GM21360 (cell line): ENCODE measurements around the gene EXD3.
A peak's percentile ranks its signal among the peaks of the same experiment; 100 is the strongest.
"Not testable (repeated sequence)": the region's sequence is repeated elsewhere in the genome, so short reads cannot be mapped to it uniquely, and the experiment has no call there.

Experiments
- ATAC-seq: cut with Tn5 transposase; IDR thresholded peaks from one replicate; pipeline ENCODE4 v1.9.1; 2021; ENCODE audit warnings: mild to moderate bottlenecking, moderate library complexity; ENCODE audit not compliant: unreplicated experiment

The EXD3 gene, protein sequence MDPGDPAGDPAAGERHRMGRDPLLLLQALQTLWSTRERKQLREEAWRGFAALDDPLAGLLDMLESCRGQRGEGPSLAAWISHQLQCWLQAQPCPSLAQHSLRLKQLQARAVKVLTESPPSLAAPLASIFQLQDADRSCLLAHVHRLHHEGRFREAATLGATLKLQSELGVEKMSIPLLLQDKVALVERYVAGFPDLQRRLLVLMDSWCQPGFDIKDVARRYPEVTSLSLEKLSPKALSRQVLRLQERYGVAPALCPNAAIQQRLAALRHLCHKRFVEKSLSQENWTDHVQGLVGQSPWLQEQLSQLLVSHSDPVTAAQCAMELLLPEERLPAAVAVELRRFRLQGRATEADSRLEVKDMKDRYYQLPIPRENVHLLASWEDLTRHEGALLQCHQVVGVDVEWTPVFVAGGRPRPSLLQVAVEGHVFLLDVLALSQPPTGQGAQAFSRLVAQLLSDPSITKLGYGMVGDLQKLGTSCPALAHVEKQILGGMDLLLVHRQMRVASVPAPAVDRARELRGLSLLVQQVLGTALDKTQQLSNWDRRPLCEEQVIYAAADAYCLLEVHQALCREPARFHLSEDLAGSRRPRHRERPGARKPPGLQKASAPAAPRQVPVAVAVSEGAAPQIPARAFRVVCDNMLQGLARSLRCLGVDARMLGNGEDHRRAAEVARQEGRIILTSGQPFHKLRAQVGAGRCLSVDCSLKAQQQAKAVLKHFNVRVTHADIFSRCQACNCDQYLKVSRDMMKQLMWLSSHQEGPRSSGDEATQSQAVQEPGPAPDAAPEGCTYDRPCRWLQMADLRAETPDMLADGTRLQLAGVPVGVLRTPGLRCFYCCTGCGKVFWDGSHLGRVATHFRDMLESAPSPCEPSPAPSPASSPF

DNA sequence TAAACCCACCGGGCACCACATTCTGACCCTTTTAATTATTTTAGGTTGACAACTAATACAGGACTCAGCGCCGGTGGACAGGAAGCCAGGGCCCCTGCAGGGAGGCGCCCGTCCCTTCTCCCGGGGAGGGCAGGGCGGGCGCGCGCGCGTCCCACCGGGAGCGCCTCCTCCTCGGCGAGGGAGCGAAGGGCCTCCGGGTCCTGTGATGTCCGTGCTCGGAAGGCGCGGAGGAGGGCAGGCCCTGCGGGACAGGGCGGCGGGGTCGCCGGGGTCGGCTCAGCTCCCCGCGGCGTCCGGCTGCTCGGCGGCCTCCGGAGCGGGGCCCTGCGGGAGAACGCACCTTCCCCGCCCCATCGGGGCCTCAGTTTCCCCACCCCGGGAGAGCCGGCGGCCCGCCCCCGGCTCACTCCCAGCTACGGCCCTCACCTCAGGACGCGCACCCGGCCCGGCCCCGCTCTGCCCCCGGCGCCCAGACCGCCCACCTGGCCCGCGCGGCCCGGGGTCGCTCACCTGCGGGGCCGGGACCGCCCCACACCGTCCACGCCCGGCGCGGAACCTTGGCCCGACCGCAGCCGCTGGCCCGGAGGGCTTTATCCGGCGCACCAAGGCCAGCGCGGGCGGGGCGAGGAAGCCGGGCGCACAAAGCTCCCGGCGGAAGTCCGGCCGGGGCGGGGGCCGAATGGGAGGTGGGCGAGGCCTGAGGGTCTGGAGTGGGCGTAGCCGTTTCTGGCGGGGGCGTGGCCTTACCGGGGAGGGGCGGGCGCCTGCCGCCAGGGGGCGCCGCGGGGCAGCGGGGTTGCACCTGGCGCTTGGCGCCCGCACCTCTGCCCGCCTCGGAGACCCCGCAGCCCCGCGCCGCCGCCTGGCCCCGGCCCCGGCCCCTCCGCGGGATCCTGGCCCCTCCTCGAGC lies at the start of gene EXD3, which contains the start of gene NOXA1:
TSS of gene EXD3 (minus strand) at position 559 of the 910 bp plus-strand sequence. CDS start 27,805 bp downstream, outside the sequence.
TSS of gene NOXA1 (plus strand) at position 790 of the 910 bp plus-strand sequence. CDS start 137 bp downstream, outside the sequence.
- peak; percentile 80 for ATAC-seq

DNA sequence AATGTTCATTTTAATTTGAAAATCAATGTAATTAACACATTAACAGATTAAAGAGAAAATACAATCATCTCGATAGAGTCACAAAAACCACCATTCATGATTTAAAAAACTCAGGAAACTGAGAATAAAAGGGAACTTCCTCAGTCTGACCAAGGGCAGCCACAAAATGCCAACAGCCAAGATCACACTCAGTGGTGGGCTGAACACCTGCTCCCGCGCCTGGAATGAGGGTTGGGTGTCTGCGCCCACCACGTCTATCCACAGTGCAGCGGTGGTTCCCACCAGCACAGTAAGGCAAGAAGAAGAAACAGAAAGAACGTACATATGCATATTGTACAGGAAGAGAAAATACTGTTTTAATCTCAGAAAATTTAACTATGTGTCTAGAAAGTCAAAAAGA lies 47.8 kb upstream of the EXD3 start:
- no peak for ATAC-seq

DNA sequence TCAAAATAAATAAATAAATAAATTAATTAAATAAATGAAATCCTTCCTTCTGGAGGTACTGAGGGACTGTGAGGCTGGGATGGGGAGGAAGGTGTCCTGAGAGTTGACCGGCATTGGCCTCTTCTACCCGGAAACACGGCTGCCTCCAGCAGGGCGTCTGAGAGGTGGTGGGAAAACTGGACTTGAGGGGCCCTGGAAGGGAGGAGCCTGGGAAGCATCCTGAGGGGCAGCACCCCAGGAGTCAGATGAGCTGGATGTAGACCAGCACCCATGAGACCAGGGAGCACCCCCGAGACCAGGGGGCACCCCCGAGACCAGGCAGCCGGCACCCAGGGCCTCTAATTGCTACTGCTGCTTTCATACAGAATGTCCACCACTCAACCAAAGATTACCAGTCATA lies 44.9 kb upstream of the EXD3 start:
- no peak for ATAC-seq

DNA sequence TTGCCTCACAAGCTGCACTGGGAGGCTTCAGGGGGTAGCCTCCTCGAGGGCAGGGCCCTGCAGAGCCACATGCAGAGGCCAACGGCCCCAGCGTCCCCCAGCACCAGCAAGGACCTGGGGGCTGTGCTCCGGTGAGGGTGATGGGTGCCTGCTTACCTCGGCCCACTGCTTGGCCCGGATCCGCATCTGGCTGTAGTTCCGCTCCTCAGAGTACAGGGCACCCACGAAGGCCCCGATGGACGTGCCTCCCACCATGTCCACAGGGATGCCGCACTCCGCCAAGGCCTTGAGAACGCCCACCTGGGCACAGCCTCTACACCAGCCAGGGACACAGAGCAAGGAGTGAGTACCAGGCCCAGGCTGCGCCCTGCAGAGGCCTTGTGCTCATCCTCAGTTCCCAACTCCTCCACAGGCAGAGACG lies 44.2 kb upstream of the EXD3 start:
- ATAC-seq: no peak

DNA sequence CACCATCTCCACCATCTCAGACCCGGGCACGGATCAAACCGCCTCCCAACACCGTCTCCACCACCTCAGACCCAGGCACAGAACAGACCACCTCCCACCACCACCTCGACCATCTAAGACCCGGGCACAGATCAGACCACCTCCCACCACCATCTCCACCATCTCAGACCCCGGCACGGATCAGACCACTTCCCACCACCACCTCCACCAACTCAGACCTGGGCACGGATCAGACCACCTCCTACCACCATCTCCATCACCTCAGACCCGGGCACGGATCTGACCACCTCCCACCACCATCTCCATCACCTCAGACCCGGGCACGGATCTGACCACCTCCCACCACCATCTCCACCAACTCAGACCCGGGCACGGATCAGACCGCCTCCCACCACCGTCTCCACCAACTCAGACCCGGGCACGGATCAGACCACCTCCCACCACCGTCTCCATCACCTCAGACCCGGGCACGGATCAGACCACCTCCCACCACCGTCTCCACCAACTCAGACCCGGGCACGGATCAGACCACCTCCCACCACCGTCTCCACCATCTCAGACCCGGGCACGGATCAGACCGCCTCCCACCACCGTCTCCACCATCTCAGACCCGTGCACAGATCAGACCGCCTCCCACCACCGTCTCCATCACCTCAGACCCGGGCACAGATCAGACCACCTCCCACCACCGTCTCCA lies 43.6 kb upstream of the EXD3 start:
- ATAC-seq: not testable (repeated sequence)

DNA sequence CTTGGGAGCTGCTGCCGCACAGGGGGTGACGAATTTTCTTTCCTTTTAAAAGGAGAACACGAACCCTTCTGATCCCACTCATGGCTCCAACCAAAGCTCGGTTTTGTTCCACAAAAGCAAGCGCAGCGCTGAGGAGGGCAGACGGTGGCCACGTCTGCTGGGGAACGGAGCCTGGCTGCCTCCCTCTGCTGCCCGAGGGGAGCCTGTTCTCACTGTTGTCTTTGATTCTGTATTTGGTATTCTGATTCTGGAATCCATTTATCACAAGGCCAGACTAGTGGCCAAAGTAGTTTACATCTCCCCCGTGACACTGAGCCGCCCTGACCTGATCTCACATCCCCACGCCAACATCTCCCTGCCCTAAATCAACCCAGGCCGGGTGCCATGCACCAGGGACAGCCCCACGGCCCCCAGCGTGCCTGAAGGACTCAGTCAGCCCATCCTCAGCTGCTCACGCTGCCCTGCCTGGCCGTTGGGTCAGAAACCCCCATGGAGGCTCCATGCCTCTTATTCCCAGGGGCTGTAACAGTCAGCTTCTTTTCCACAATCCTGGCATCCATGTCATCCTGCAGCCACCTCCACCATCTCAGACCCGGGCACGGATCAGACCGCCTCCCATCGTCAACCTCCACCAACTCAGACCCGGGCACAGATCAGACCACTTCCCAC lies 42.9 kb upstream of the EXD3 start:
- no peak for ATAC-seq

DNA sequence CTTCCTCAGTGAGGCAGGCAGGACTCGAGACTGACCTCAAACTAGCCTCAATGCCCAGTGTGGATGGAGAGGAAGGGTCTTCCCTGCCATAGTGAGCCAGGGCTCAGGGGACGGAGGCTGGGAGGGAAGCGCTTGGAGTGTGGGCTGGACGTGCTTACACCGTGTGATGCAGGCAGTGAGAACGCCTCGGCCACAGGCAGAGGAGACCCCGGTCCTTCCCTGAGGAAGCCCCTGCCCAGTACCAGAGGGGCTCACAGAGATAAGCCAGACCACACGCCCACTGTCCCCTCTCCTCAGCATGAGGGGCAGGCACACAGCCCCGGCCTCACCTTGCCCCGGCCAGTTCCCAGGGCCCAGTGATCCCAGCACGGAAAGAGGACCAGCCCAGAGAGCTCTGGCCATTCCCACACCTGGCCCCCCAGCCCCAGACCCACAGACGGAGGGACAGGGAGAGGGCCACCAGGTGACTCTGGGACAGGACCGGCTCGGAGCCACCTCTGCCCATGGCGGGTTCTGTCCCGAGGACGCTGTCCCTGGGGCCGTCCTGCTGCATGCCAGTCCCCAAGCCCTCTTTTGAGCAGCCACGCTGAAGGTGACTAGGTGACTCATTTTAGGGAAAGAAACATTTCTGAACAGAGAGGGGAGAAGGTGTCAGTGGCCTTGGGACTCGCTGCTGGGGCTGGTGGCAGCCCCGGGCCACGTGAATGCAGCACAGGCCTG lies 42.2 kb upstream of the EXD3 start:
- no peak for ATAC-seq

DNA sequence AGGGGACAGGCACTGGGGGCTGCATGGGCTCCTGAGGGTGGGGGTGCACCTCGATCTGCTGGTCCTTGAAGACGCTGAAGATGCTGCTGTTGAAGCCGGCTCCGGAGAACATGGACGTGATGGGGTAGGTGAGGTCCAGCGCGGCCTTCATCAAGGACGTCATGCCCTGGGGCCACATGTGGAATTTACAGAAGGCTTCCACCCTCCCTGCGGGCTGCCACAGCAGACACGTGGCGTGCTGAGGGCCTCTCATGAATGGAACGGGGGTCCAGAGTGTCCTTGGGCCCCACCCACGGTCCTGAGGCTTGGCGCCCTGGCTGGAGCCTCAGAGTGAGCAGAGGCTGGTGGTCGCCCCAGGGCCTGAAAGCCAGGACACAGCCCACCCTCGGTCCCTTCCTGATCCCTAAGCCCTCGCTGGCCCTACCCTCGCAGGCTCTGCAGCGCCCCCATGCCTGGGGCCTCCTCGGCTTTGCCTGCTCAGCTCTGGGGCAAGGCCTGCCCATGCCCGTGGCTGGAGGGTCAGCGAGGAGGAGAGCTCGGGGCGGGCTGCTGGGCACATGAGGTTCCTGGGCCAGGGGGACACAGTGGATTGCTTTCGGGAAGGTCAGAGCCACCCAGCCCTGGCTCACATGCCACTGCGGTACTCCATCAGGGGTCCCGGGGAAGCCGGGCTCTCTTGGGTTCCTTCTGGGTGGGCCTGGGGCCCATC lies 41.5 kb upstream of the EXD3 start:
- no peak for ATAC-seq

DNA sequence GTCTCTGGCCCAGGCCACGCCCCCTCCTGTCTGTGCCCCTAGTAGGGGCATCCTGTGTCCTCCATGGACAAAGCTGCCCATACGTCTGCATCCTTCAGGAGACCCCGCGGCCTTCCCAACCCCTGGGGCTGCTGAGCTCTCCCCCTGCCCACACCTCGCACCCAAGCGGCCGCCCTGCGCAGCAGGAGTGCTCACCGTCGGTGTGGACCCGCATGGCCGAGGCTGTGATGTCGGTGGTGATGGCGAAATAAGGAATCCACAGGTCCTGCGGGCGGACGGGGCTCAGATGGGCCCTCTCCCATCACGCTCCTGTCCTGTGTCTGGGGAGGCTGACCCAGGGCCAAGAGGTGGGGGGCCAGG lies 40.9 kb upstream of the EXD3 start:
- ATAC-seq: no peak

DNA sequence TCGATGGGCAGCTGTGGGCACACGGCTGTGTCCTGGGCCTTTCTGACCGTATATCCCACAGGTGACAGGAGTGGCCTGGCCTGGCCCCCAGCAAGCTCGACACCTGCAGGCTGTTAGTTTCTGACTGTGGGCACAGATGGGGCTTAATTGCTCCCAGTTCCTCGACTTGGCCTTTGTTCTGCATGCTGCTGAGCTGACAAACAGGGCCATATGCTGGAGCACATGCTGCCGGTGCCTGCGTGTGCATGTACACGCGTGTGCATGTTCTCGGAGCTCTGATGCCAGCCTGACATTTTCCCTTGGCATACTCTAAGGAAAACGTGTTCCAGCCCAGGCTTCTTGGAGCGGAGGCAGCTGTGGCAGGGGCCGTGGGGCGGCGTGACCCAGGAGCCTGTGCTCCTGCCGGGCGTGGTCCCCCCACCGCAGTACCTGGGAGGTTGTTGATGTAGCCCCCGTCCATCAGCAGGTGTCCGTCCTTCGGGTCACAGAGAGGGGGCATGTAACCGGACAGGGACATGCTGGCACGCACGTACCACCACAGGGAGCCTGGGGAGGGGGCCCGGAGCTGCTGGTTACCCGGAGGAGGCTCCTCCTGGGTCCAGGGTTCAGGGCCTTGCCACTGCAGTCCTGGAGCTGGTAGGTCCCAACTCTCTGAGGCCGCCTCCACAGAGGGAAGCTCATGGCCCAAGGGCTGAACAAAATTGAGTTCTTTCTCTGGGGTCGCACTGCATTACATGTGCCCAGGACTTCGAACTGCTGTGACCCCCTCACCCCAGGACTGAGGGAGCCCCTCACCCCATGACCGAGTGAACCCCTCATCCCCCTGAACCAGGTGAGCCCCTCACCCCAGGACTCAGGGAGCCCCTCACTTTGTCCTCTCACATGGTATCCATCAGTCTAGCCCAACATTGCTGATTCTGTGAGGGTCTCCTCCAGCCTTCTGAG lies 40.3 kb upstream of the EXD3 start:
- no peak for ATAC-seq

DNA sequence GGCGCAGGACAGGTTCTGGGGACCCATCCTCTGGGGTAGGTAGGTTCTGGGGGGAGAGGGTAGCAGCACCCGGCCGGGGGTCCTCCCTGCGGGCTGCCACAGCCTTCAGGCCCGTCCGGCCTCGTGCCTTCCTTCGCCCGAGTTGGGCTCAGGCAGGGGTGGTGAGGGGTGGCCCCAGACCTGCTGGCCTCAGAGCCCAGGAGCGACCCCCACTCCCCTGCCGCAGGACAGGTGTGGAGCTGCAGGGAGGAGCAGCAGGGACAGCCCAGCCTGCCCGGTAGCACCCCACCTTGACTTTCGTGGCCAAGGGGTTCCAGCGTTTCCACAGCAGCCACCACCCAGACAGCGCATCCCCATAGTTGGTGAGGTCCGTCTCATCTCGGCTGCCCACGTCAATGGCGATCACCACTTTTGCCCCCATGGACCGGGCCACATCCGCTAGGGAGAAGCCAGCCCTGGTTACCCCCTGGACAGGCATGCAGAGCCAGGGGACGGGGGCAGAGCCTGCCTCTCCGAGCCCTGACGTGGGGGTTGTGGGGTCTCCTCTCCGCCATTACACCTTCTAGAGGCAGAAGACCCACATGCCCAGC lies 39.5 kb upstream of the EXD3 start:
- no peak for ATAC-seq

DNA sequence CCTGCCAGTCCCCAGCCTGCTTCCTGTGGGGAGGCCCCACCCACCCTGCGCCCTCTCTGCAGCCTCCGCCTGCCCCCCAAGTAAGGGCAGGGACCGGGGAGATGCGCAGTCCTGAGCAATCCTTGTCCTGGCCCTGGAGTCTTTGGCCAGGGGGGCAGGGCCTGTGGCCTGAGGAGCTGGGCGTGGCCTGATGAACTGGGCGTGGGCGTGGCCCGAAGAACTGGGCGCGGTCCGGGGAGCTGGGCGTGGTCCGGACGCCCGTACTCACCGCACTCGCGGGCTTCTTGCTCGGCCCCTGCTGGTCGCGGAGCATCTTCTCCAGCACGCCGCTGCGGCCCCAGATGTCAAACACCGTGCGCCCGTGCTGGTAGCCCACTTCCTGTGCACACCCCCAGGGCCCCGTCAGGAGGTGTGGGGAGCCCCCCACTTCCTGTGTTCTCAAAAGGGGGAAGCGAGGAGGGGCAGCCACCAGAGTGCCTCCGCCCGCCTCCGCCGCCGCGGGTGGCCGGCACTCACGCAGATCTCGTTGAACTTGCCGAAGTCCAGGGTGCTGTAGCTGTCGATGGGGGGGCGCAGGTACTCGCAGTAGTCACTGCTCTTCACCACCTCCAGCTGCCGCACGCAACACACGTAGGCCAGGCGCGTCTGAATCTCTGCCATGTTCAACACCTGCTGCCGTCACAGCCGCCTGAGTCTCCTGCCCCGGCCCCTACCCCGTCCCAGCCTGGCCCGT lies 38.9 kb upstream of the EXD3 start:
- peak; percentile 28 for ATAC-seq

DNA sequence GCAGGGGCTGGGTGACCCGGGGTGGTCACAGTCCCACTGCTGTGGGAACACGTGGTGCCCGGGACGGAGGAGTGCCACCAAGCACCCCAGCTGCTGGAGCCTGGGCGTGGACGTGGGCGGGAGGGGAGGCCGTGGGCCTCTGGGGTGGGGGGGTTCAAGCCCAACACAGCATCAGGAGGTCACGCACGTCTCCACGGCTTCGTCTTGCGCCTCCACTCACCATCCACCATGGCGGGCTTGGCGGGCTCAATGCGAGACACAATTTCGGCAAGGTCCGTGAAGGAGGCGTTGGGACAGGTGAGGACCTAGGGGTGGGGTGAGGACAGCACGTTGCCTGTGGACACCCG lies 38.3 kb upstream of the EXD3 start:
- no peak for ATAC-seq

DNA sequence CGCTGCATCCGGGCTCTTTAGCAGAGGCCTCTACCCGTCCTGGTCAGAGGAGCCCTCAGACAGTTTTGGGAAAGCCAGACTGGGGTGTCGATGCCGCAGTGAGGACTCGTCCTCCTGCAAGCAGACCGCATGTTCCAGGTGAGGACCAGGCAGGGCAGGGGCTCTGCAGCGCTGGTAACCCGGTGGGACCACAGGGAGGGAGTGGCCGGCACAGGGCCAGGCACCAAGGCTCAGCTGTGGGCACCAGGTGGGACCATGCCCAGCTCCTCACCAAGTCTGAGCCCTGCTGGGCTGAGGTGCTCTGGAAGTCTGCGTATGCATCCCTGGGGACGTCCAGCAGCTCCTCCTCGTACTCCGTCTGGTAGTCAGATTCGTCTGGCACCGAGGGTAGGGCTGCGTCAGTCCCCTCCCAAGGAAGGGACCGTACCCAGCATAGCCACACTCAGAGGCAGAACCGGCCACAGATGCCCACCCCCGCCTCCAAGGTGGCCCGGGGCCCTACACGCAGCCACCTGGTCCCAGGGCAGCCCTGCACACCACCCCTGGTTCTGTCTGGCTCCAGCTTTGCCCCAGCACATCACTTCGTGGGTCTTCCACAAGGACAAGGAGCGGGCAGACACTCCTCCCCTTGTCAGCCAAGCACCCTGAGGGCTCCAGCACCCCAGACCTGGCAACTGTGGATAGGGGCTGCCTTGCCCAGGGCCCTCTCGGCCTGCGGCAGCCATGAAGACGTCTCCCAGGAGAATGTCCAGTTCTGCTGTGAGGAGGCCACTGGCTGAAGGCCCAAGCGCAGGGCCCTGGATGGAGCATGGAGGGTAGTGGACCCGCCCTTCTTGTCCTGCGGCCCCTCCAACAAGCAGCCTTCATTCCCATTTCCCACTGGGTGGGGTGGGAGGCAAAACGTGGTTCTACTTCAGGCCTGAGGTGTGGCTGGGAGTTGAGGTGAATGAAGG lies 37.7 kb upstream of the EXD3 start:
- ATAC-seq: no peak
